ENCODE results near the gene FOXP4.

Gene FOXP4

DNA sequence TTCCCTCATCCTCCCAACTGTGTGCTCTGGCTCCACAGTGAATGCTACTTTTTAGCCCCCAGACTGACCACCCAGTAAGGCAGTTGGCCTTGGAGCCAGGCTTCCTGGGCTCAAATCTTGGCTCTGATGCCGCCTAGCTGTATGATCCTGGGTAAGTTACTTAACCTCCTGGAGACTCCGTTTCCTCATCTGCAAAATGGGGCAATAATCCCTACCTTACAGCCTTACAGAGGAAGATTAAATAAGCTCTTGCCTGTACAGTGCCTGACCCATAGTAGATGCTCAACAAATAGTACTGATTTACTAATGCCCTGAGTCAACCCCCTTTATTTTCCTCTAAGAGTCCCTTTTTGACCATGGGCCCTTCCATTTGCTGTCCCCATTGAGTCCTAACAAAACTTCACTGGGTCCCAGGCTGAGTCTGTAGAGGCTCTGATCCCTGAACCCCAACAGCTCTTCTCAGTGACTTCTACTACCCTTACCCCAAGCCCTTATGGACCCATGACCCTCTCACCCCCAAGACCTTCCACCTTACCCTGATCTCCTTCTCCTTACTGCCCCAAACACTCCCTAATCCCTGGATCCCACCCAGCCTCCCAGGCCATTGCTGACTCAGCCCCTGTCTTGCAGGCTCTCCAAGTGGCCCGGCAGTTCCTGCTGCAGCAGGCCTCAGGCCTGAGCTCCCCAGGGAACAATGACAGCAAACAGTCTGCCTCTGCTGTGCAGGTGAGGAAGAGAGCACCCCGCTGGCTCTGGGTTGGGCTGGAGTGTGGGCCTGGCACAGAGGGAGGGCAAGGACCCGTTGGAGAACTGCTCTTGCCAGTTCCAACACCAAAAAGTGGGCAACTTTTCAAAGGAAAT is 31.4 kb downstream of the FOXP4 start:
- H3K4me3 ChIP-seq (ENCODE audit: low read depth, low read length), result no peak overlapping the region
- TF ChIP-seq, protein P1, sequence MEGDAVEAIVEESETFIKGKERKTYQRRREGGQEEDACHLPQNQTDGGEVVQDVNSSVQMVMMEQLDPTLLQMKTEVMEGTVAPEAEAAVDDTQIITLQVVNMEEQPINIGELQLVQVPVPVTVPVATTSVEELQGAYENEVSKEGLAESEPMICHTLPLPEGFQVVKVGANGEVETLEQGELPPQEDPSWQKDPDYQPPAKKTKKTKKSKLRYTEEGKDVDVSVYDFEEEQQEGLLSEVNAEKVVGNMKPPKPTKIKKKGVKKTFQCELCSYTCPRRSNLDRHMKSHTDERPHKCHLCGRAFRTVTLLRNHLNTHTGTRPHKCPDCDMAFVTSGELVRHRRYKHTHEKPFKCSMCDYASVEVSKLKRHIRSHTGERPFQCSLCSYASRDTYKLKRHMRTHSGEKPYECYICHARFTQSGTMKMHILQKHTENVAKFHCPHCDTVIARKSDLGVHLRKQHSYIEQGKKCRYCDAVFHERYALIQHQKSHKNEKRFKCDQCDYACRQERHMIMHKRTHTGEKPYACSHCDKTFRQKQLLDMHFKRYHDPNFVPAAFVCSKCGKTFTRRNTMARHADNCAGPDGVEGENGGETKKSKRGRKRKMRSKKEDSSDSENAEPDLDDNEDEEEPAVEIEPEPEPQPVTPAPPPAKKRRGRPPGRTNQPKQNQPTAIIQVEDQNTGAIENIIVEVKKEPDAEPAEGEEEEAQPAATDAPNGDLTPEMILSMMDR (IDR thresholded peaks at IDR 0.05; ENCODE audit: borderline replicate concordance, insufficient read depth, low read depth, low read length), result no peak

DNA sequence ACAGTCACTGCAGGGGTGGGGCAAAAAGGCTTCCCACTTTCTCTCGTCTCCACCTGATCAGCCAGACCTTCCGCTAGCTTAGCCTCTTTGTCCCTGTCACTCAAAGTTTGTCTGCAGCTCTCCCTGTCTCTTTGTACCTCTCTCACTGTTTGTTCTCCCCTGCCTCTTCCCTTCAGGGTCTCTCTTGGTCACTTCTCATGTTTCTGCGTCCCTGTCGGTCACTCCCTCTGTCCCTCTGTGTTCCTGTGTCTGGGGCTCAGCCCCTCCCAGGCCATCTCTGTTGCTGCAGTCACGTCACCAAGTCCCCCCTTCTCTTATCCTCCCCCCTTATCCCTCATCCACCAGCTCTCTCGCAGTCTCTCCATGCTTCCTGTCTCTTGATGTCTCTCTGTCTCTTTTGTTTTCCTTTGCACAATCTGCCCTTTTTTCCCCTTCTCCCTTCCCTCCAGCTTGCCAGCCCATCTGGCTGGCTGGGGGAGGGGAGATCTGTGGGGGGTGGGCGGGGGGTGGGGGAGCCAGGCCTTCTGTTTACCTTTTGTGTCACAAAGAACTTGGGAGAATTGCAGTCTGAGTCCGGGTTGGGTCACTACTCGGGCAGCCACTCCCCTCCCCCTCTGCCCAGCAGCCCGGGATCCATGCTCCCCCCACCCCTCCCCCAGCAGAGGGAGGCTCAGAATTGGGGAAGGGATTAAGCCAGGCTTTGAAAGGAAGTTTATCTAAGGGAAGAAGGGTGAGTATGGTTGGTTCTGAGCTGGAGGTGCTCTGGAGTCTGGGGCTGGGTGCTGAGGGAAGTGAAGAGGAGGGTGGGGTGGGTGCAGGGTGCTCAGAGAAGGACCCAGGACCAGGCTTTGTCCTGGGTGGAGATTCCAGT is 32.3 kb downstream of the FOXP4 start:
- TF ChIP-seq, protein P1 (IDR thresholded peaks at IDR 0.05; ENCODE audit: borderline replicate concordance, insufficient read depth, low read depth, low read length), result no peak
- H3K4me3 ChIP-seq (ENCODE audit: low read depth, low read length), result no peak overlapping the region

DNA sequence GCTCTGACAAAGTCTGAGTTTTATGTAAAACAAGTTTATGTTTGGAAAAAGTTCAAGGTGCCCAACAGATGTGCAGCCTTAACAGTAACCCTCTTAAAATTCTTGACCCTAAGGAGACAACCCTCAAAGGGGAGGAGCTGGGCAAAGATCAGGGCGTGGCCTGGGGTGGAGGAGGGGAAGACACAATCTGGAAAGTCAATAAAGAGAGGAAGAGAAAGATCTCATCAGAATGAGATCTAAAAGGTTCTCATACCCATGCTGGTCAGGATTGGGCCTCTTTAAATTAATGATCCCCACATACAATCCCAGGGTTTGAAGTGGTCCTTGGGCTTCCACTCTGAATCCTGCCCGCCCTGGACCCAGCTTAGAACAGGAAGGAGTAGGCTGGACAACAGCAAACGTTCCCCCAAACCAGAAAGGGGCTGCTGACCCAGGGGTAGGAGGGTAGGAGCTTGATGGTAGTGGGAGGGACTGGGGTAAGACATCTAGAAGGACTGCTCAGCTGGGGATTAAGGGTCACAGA is 33.0 kb downstream of the FOXP4 start:
- no peak overlapping the region for H3K4me3 ChIP-seq (ENCODE audit: low read depth, low read length)
- TF ChIP-seq, protein P1 (IDR thresholded peaks at IDR 0.05; ENCODE audit: borderline replicate concordance, insufficient read depth, low read depth, low read length), result no peak

DNA sequence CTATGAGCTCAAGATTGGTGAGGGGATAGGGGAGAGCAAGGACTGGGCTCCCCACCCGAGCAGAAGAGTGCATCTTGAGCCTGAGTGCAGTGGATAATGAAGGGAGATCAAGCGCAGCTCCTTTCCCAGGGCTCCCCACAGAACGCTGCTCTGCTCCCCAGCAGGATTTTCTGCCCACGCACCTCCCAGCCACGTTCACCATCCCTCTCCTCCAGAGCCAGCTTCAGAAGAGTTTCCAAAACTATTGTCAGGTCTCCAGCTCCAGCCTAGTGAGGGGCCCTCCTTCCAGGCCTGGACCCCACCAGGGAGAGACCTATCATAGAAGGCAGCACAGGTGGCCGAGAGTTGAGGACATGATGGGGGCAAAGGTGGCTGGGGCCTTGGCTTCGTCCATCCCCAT is 34.5 kb downstream of the FOXP4 start:
- no peak overlapping the region for H3K4me3 ChIP-seq (ENCODE audit: low read depth, low read length)
- TF ChIP-seq, protein P1 (IDR thresholded peaks at IDR 0.05; ENCODE audit: borderline replicate concordance, insufficient read depth, low read depth, low read length), result no peak

DNA sequence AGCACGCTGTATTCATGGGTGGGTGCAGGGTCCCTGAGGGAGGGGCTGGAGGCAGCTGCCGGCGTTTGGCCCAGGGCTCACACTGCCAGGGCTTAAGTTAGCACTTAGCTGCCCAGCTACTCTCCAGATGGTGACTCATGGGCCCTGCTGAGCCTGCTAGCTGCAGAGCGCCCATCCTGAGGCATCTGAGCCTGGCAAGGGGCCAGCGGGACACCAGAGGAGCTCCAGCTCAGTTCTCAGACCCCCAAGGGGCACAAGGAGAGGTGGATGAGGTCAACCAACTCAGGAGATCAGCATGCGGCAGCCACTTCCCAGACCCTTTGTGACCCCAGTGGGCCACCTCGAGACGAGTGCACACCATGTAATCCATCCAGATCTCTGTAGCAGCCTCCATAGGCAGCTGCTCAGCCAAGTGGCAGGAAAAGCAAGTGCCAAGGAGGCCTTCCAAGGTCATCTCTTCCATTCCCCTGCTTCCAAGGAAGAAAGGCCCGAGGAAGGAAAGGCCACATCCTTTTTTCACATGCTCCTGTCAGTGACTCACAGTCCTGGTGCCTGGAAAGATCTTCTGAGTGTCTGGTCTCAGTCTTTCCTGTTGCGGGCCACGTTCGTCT is 35.3 kb downstream of the FOXP4 start:
- TF ChIP-seq, protein P1 (IDR thresholded peaks at IDR 0.05; ENCODE audit: borderline replicate concordance, insufficient read depth, low read depth, low read length), result no peak
- H3K4me3 ChIP-seq (ENCODE audit: low read depth, low read length), result no peak overlapping the region

DNA sequence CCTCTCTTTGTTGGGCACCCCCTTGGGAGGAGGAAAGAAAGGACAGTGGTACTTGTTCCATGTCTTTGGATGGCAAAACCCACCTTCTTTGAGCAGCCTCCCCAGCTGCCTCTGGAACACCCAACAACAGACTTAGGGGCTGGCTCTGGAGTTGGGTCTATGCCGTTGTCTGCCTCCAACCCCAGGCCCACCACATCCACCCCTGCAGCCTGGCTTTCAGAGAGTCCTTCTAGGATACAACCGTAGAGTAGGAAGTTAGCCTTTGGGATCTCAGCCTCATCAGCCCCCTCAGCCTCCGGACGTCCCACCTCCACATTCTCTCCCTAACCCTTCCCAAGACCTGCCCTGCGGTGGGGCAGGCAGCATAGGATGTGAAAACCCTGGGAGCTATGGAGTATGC is 36.4 kb downstream of the FOXP4 start:
- H3K4me3 ChIP-seq (ENCODE audit: low read depth, low read length), result no peak overlapping the region
- TF ChIP-seq, protein P1 (IDR thresholded peaks at IDR 0.05; ENCODE audit: borderline replicate concordance, insufficient read depth, low read depth, low read length), result no peak

Data from GM12875 (cell line).